Renal cortical epithelial cell (primary cell): Measurements from ENCODE around the gene NFIA. TPM values are rescaled to one million over a fixed set of nuclear protein-coding genes. Genes with fewer than 3 reads are reported as not detected.

Experiments used
- DNase-seq: peaks from one replicate; pipeline ENCODE4 v3.0.0-alpha.2; 2011; ENCODE audit warnings: low read depth
- total RNA-seq: library from RNA; depleted of rRNA; stranded (reverse); fragments of >200 nt; gene quantifications from 2 replicates; pipeline ENCODE4 v1.2.3, GENCODE V29; 2014

NFIA gene
- total RNA-seq, 1 donor from 2014 or later, result 8.2 TPM

- DNase-seq, result no peak
These were observed 188.5 kb downstream of the NFIA start for GRCh38 chr1:61270761-61271411.

- no peak for DNase-seq
These were observed 189.0 kb downstream of the NFIA start for GRCh38 chr1:61271412-61271789.

DNA sequence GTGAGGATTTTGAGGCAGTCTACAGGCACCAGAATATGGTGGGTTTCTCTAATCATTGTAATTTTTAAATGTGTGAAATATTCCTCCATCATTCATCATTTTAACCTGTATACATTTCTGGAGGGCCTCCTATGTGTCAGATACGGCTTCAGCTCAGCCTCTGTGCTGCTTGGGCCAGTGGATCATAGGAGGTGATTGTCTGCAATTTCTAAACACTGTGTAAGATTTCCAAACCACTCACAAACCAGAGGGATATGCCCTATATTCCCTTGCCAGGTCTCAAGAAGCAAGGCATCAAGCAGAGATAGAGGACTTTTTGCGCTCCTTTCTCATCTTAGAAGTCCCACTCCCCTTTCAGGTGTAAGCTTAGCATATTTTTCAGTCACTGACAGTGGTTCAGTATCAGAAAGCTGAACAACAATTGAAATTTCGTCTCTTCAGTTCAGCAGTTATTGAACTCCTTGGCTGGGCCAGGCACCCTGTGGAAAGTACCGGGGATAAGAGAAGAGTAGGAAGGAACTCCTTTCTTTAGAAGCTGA lies 190.9 kb downstream of the NFIA start:
- no peak for DNase-seq

GRCh38 chr1:61273861-61274260 lies 191.5 kb downstream of the NFIA start:
- DNase-seq, result no peak

GRCh38 chr1:61274939-61275338 lies 192.6 kb downstream of the NFIA start:
- no peak for DNase-seq

GRCh38 chr1:61276246-61276645 lies 193.9 kb downstream of the NFIA start:
- no peak for DNase-seq

GRCh38 chr1:61277121-61277690 lies 194.8 kb downstream of the NFIA start:
- DNase-seq, result no peak

- peak; percentile 9 for DNase-seq
These were observed 196.1 kb downstream of the NFIA start for GRCh38 chr1:61278503-61278902.

GRCh38 chr1:61278966-61279365 lies 196.6 kb downstream of the NFIA start:
- DNase-seq, result no peak

DNA sequence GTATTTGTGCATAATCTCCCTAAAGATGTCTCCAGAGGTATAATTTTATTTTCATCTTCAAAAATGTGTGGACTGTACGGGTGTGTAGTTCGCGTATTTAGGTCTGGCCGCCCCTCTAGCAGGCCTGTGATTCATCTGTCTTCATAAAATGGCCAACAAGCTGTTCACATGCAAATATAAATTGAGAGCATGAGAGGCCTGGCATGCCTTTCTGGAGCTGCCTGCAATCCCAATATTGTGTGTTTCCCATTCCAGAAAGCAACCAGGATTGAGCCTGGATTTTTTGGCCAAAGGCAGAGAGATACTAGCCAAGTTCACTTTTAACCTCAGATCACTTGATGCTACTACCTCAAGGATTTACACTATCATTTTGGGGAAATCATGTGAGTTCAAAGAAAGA lies 197.2 kb downstream of the NFIA start:
- no peak for DNase-seq

- DNase-seq, result no peak
These were observed 198.1 kb downstream of the NFIA start for GRCh38 chr1:61280452-61280851.

DNA sequence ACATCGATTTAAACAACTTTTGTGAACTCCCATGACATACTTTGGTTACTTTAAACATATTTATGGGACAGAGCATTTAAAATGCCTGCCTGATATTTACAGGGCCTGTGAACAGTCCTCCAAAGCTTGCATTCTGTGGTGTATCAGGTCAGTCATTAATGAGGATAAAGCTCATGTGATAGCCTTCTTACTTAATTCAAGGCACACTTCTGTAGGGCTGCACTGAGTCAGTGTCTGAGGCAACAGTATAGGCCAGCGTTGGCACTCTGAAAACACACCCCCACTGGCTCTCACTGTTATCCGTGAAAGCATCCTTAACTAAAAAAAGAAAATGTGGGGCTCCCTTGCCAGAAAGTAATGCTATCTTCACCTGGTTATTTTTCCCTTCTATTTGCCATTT lies 200.0 kb downstream of the NFIA start:
- peak; percentile 95 for DNase-seq

DNA sequence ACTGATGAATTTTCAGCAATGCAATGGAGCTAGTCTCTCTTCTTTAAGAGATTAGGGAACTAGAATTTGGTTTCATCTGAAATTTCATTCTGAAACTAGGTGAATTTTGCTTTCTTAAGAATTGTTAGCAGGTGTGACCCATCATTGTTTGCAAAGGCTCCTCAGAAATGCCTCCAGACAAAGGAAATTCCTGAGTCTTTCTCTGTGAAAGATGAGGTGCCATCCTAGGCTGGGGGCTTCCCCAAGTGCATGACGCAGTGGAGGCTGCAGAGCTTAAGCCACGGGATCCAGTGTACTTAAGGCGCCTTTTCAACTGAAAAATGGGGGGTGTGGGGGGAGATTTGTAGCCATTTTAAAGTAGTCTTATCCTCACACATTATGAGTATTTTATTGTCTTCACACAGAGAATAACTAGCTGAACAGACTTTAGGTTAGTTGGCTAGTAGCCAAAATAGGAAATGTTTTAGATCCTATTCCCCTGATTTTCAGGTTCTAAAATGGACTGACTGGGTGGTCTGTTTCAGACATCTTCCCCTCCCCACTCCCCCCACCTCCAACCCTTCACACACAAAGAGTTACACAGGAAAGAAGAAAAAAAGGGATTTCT lies 202.0 kb downstream of the NFIA start:
- DNase-seq, result peak; percentile 13

- no peak for DNase-seq
These were observed 202.6 kb downstream of the NFIA start for GRCh38 chr1:61284936-61285335.

- peak; percentile 25 for DNase-seq
These were observed 203.1 kb downstream of the NFIA start for GRCh38 chr1:61285371-61285885.

DNA sequence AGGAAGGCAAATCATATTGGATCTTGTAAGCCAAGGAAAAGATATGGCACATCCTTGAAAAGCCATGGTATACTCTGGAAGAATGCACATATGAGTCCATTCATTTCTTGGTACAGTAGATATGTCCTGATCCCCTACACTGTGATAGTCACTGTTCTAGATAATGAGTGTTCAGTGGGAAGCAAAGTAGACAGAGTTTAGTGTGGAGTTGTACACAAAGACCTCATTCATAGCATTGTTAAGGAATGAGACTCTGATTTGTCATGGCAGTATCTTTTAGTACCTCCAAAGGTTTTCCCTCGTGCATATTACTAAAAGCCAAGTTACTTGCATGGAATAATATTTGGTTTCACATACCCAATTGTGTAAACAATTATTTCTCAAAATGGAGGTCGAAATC lies 204.7 kb downstream of the NFIA start:
- peak; percentile 43 for DNase-seq

DNA sequence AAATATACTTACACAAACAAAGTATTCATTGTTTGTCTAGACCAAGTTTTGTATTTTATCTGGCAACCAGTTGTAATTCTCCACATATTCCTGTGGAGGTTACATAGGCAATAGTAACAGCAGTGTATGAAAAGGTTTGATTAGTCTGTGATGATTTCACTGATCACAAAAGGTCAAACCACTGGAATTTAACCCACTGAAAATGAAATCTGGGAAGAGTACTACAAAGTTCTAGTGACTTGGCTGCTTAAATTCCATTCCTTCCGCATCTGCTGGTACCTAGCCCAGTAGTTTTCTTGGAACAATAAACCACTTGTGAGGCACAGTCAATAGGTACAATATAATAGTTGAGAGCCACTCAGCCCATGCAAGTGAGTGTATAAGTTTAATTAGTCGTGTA lies 205.4 kb downstream of the NFIA start:
- DNase-seq, result peak; percentile 83

DNA sequence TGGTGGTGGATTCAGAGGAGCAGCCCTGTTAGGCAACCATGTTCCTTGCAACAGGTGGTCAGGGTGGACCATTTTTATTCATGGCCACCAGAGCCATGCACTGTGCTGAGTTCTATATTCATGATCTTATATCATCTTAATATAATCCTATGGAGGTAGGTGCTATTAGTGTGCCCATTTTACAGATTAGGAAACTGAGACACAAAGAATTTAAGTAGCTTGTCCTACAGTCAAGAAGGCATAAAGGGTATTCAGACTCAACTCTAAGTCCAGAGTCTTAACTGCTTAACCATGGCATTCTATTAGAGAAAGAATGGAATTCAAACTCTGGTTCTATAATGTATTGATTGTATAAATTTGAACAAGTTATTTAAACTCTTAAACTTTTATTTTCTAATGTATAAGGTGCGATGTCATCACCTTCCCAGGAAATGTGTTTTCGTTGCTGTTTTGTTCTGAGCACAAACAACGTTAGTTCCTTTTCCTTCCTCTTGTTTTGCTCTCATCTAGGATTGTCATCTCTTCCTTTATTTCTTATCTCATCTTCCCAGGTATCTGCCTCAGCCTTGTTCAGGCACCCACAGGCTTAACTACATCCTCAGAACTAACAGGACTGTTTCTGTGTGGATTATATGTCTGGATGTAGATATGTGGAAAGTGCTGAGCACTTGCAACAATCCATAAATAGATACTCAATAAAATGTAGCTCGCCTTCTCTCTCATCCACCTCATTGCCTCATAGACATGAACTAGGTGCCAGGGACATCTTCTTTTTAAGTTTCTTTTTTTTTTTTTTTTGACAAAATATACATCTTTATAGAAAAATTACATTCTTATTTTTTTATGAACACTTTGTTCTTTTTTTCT lies 207.1 kb downstream of the NFIA start:
- no peak for DNase-seq

- DNase-seq, result no peak
These were observed 208.2 kb downstream of the NFIA start for GRCh38 chr1:61290525-61290924.

DNA sequence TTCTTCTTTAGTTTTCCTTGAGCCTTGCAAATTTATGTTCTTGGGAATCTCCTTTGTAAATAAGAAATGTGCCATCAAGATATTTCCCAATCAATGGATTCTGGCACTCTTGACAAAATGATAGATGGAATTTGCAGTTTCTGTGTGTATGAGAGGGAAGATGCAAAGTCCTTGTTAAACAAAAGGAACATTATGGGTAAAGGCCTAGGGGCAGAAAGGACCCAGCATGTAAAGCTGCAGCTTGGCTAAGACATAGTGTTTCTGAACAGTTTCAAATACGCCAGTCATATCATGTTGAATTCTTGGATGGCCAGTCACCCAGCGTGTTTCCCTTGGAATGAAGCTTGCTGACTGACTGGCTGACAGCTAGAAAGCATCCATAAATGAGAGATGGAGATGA lies 210.8 kb downstream of the NFIA start:
- no peak for DNase-seq

DNA sequence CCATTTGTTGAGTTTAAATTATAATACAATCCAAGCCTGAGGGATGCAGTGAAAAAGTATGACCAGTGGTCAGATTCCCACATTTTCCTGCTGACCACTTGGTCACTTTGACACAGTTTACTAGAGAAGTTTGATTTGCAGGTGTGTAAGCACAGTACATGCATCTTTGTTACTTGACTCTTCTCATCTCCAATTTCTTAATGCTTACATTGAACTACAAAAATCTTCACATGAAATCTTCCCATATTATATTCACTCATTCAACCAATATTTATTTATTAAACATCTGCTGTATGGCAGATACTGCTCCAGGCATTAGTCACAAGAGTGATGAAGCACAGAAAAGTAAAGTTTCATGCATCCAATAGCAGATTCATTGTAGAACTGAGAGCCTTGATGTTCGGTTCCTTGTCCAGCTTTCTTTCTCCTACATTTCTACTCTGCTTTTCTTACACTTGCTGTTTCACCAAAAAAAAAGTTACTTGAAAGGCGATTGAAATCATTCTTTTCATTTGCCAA lies 211.7 kb downstream of the NFIA start:
- no peak for DNase-seq

DNA sequence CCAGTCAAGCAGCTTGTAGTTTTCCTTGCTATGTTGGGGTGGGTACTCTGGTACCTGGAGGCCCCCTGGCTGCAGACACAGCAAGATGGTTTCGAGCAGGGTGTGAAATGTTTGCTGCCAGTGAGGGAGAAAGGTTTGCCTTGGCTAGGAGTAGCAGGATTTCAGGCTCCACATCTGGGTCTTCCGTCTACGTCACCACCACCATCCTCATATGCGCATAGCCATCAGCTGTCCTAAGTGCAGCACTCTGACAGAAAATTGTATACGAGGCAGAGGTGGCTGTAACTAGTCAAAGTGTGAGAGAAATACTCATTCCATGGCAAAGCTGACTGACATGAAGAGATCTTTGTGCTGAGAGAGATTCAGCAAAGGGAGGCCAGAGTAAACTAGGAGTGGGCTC lies 212.6 kb downstream of the NFIA start:
- DNase-seq, result no peak
